H1 (cell line): Measurements from ENCODE around the gene NIN. TPM values are rescaled to one million over a fixed set of nuclear protein-coding genes. Genes with fewer than 3 reads are reported as not detected.

ENCODE experiments used
- EP300 ChIP-seq, 2 experiments: IDR thresholded peaks; 1 replicate in 1 of 2; 2 replicates in 1 of 2; pipeline ENCODE4 v1.6.1; 2011 to 2012; ENCODE audit warnings: low read depth in 2 of 2, low read length in 2 of 2, mild to moderate bottlenecking in 2 of 2, borderline replicate concordance in 1 of 2, inconsistent platforms in 1 of 2, moderate library complexity in 1 of 2
- polyA plus RNA-seq, 7 experiments: library from polyadenylated mRNA; depleted of rRNA in 3 of 7; stranded (reverse) in 5 of 7; unstranded in 2 of 7; fragments of >200 nt in 5 of 7; fragments of 200-250 nt in 2 of 7; gene quantifications; 1 replicate in 5 of 7; 2 replicates in 1 of 7; 4 replicates in 1 of 7; pipeline versions ENCODE4 v1.2.1 to v1.2.3, GENCODE V29; 2011 to 2013; ENCODE audit warnings: missing spikeins in 2 of 7, mixed read lengths in 2 of 7
- total RNA-seq: library from RNA; stranded (reverse); fragmentation: NEBNext Ultra II Directional; extraction: Animal tissue kit (Norgen Biotek cat#: 25700); gene quantifications from 2 replicates; pipeline ENCODE4 v1.2.1, GENCODE V29; 2021

NIN gene
- total and polyA plus RNA-seq, 2 of the 8 experiments (the other 6 are each of a cell fraction or from before 2014, with no cell fraction given) = 3.2 to 21.3 TPM

DNA sequence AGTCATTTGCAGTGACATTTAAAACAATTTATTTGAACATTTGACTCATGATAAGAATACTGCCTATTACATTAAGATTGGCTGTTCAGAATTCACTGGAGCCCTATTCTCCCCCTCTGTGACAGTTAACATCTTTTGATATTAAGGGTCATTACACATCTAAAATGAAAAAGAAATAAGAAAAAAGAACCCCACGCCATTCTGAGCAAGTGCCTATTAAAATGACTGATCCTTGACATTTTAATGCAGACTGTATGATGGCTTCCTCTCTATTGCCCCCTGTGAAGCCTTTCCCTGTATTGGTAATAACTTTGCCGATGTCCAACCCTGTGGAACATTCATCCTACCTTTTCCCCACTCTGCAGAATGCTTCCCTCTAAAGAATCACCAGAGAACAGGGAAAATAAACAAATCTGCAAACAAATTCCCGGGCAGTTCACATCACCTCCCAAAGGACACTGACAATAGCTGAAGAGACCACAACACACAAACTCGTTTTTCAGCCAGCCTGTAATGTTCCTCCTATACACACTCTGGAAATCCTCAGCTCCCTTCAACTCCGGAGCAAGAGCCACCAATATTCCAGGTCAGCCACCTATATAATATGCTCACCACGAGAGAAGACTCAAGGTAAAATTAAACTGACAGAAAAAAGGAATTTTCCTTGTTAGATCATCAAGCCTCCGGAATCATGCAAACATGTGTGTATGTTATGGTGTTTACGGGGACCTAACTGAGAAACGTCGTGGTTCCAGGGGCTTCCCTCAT, 2.1 kb downstream of the NIN start (continued):
- TF ChIP-seq EP300 (IDR thresholded peaks at IDR 0.05; ENCODE audit: borderline replicate concordance in 1 of 2, low read depth in 2 of 2, low read length in 2 of 2) = no peak
